ENCODE data around the gene PPP1R1C. TPM values are rescaled to one million over a fixed set of nuclear protein-coding genes. Genes with fewer than 3 reads are reported as not detected.

The PPP1R1C gene
- polyA plus RNA-seq, 1 donor from 2014 or later: not detected

DNA sequence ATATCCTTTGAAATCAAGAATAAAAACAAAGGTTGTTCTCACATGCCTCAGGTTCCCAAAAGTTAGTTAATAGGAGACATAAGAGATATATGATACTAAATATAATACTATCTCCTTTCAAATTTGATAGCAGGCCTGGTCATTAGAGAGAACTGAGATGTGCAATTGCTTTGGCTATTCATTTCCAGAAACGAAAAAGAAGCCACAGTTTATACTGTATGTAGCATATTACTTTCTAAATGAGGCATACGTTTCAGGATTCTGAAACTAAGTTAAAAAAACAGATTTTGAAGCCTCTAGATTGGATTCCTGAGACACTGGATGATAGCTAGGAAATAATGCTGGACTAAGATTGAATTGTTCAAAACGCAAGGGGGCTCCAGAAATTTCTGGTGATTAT lies 7.1 kb downstream of the PPP1R1C start:
- Histone ChIP-seq H3K4me3 (ENCODE audit: low read length) (no peak overlapping the region), H3K36me3 (ENCODE audit: insufficient read depth, low read length) (no peaks in the 10 kb centered on the region), H3K9me3 (ENCODE audit: low read length) (no peaks in the 10 kb centered on the region), H2AFZ (ENCODE audit: low read depth, low read length) (no peak overlapping the region), H4K20me1 (ENCODE audit: insufficient read depth) (no peaks in the 10 kb centered on the region), H3K27me3 (ENCODE audit: insufficient read depth, low read depth, low read length) (no peaks in the 10 kb centered on the region), H3K9ac (ENCODE audit: low read length) (no peak overlapping the region), H3F3A (ENCODE audit: insufficient read depth, low read length, poor library complexity, severe bottlenecking) (no peaks in the 10 kb centered on the region), H3K9me2 (ENCODE audit: insufficient read depth, low read length) (no peaks in the 10 kb centered on the region), H3K4me2 (ENCODE audit: low read length) (no peak overlapping the region), H3K79me2 (replicated peaks; ENCODE audit: insufficient read depth, low read length) (no peaks in the 10 kb centered on the region), H3K27ac (ENCODE audit: low read length) (no peak overlapping the region)
- no peak for TF ChIP-seq EP300 (conservative IDR thresholded peaks at IDR 0.05; ENCODE audit: poor library complexity, severe bottlenecking)
- no peak for TF ChIP-seq RAD21 (conservative IDR thresholded peaks at IDR 0.05)
- TF ChIP-seq SMC3 (conservative IDR thresholded peaks at IDR 0.05; ENCODE audit: poor library complexity): no peak
- no peak for TF ChIP-seq EZH2 (IDR thresholded peaks at IDR 0.05; ENCODE audit: borderline replicate concordance, insufficient read depth, low read length, poor library complexity, severe bottlenecking)
- no peak for TF ChIP-seq TAF1 (IDR thresholded peaks at IDR 0.05; ENCODE audit: low read depth)
- no peak for TF ChIP-seq POLR2AphosphoS5 (IDR thresholded peaks at IDR 0.05)
- TF ChIP-seq, protein P1, sequence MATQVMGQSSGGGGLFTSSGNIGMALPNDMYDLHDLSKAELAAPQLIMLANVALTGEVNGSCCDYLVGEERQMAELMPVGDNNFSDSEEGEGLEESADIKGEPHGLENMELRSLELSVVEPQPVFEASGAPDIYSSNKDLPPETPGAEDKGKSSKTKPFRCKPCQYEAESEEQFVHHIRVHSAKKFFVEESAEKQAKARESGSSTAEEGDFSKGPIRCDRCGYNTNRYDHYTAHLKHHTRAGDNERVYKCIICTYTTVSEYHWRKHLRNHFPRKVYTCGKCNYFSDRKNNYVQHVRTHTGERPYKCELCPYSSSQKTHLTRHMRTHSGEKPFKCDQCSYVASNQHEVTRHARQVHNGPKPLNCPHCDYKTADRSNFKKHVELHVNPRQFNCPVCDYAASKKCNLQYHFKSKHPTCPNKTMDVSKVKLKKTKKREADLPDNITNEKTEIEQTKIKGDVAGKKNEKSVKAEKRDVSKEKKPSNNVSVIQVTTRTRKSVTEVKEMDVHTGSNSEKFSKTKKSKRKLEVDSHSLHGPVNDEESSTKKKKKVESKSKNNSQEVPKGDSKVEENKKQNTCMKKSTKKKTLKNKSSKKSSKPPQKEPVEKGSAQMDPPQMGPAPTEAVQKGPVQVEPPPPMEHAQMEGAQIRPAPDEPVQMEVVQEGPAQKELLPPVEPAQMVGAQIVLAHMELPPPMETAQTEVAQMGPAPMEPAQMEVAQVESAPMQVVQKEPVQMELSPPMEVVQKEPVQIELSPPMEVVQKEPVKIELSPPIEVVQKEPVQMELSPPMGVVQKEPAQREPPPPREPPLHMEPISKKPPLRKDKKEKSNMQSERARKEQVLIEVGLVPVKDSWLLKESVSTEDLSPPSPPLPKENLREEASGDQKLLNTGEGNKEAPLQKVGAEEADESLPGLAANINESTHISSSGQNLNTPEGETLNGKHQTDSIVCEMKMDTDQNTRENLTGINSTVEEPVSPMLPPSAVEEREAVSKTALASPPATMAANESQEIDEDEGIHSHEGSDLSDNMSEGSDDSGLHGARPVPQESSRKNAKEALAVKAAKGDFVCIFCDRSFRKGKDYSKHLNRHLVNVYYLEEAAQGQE (IDR thresholded peaks at IDR 0.05; ENCODE audit: borderline replicate concordance): no peak
- TF ChIP-seq MXI1 (conservative IDR thresholded peaks at IDR 0.05; ENCODE audit: poor library complexity, severe bottlenecking): no peak
- TF ChIP-seq, protein P2, sequence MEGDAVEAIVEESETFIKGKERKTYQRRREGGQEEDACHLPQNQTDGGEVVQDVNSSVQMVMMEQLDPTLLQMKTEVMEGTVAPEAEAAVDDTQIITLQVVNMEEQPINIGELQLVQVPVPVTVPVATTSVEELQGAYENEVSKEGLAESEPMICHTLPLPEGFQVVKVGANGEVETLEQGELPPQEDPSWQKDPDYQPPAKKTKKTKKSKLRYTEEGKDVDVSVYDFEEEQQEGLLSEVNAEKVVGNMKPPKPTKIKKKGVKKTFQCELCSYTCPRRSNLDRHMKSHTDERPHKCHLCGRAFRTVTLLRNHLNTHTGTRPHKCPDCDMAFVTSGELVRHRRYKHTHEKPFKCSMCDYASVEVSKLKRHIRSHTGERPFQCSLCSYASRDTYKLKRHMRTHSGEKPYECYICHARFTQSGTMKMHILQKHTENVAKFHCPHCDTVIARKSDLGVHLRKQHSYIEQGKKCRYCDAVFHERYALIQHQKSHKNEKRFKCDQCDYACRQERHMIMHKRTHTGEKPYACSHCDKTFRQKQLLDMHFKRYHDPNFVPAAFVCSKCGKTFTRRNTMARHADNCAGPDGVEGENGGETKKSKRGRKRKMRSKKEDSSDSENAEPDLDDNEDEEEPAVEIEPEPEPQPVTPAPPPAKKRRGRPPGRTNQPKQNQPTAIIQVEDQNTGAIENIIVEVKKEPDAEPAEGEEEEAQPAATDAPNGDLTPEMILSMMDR (IDR thresholded peaks at IDR 0.05; ENCODE audit: poor library complexity, severe bottlenecking): no peak

DNA sequence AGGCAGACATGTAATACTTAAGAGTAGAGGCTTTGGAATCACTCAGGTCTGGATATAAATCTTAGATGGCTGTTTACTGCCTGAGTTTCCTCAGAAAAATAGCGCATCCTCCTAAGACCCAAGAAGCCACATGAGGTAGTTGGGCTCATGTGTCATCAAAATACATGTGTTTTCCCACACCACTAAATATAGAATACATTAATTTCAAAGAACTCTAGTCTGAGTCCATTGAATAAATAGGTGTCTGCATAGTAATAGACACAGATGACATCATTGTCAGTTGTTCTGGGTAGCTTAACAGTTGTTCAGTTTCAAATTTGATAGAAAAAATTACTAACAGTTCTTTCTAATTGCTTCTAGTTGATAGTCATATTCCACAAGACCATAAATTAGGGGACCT lies 9.6 kb downstream of the PPP1R1C start:
- Histone ChIP-seq H3K9me2 (ENCODE audit: insufficient read depth, low read length) (no peaks in the 10 kb centered on the region), H3K9me3 (ENCODE audit: low read length) (no peaks in the 10 kb centered on the region), H3K4me2 (ENCODE audit: low read length) (no peak overlapping the region), H3K4me3 (ENCODE audit: low read length) (no peak overlapping the region), H3K36me3 (ENCODE audit: insufficient read depth, low read length) (no peaks in the 10 kb centered on the region), H3K9ac (ENCODE audit: low read length) (no peak overlapping the region), H4K20me1 (ENCODE audit: insufficient read depth) (no peaks in the 10 kb centered on the region), H3F3A (ENCODE audit: insufficient read depth, low read length, poor library complexity, severe bottlenecking) (no peaks in the 10 kb centered on the region), H3K27ac (ENCODE audit: low read length) (no peak overlapping the region), H3K27me3 (ENCODE audit: insufficient read depth, low read depth, low read length) (no peaks in the 10 kb centered on the region), H3K79me2 (replicated peaks; ENCODE audit: insufficient read depth, low read length) (no peaks in the 10 kb centered on the region), H2AFZ (ENCODE audit: low read depth, low read length) (no peak overlapping the region)
- TF ChIP-seq SMC3 (conservative IDR thresholded peaks at IDR 0.05; ENCODE audit: poor library complexity) (no peak), EP300 (conservative IDR thresholded peaks at IDR 0.05; ENCODE audit: poor library complexity, severe bottlenecking) (no peak), TAF1 (IDR thresholded peaks at IDR 0.05; ENCODE audit: low read depth) (no peak), RAD21 (conservative IDR thresholded peaks at IDR 0.05) (no peak), MXI1 (conservative IDR thresholded peaks at IDR 0.05; ENCODE audit: poor library complexity, severe bottlenecking) (no peak), POLR2AphosphoS5 (IDR thresholded peaks at IDR 0.05) (no peak)
- TF ChIP-seq, protein P2 (IDR thresholded peaks at IDR 0.05; ENCODE audit: poor library complexity, severe bottlenecking): no peak
- TF ChIP-seq, protein P1 (IDR thresholded peaks at IDR 0.05; ENCODE audit: borderline replicate concordance): no peak

Measured in neural cell (in vitro differentiated cells).